OCI-LY1 (cell line): Measurements from ENCODE around the gene PSMD14.
"Not testable (repeated sequence)": the region's sequence is repeated elsewhere in the genome, so short reads cannot be mapped to it uniquely, and the experiment has no call there.

ENCODE experiments used
- H2AFZ ChIP-seq: fragments of 200-600 bp; sonication (generic), shearing (Covaris generic); 2 replicates; pipeline ENCODE4 v1.6.0; 2014; ENCODE audit warnings: antibody characterized with exemption, mild to moderate bottlenecking, low read length
- H3F3A ChIP-seq: fragments of 200-600 bp; sonication (generic), shearing (Covaris generic); 2 replicates; pipeline ENCODE4 v1.6.0; 2014; ENCODE audit warnings: mild to moderate bottlenecking, antibody characterized with exemption, low read length, moderate library complexity; ENCODE audit not compliant: insufficient read depth
- H3K27ac ChIP-seq: fragments of 200-600 bp; sonication (generic); 2 replicates; pipeline ENCODE4 v1.5.1; 2014; ENCODE audit warnings: low read length, mixed run types, mild to moderate bottlenecking, low read depth; ENCODE audit not compliant: poor library complexity, severe bottlenecking
- H3K27me3 ChIP-seq: fragments of 200-600 bp; sonication (generic); 2 replicates; pipeline ENCODE4 v1.6.0; 2014; ENCODE audit warnings: antibody characterized with exemption, mild to moderate bottlenecking, low read length, moderate library complexity; ENCODE audit not compliant: insufficient read depth
- H3K36me3 ChIP-seq: fragments of 200-600 bp; sonication (generic); 2 replicates; pipeline ENCODE4 v1.6.1; 2014; ENCODE audit warnings: mild to moderate bottlenecking, antibody characterized with exemption, low read length, moderate library complexity, mixed read lengths; ENCODE audit not compliant: insufficient read depth
- H3K4me1 ChIP-seq: fragments of 200-600 bp; sonication (generic); 2 replicates; pipeline ENCODE4 v1.5.1; 2014; ENCODE audit warnings: mild to moderate bottlenecking, low read length, moderate library complexity; ENCODE audit not compliant: insufficient read depth, severe bottlenecking
- H3K4me2 ChIP-seq: fragments of 200-600 bp; sonication (generic), shearing (Covaris generic); 2 replicates; pipeline ENCODE4 v1.6.1; 2014; ENCODE audit warnings: low read length
- H3K4me3 ChIP-seq: fragments of 200-600 bp; sonication (generic); 2 replicates; pipeline ENCODE4 v1.5.1; 2014; ENCODE audit warnings: low read length, low read depth, mild to moderate bottlenecking, mixed read lengths; ENCODE audit not compliant: poor library complexity, severe bottlenecking
- H3K79me2 ChIP-seq: fragments of 200-600 bp; shearing (Covaris generic); 2 replicates; pipeline ENCODE4 v1.6.1; 2016; ENCODE audit warnings: mixed run types, low read length, mixed read lengths; ENCODE audit not compliant: insufficient read depth
- H3K9ac ChIP-seq: fragments of 200-600 bp; sonication (generic), shearing (Covaris generic); 2 replicates; pipeline ENCODE4 v1.6.1; 2014; ENCODE audit warnings: mild to moderate bottlenecking, low read length, mixed read lengths
- H3K9me2 ChIP-seq: fragments of 200-600 bp; sonication (generic), shearing (Covaris generic); 2 replicates; pipeline ENCODE4 v1.6.1; 2014; ENCODE audit warnings: low read depth, mild to moderate bottlenecking, low read length, mixed read lengths
- H3K9me3 ChIP-seq: fragments of 200-600 bp; shearing (Covaris generic); 2 replicates; pipeline ENCODE4 v1.6.1; 2014; ENCODE audit warnings: low read length, mixed read lengths
- H4K20me1 ChIP-seq: fragments of 200-600 bp; sonication (generic), shearing (Covaris generic); 2 replicates; pipeline ENCODE4 v1.6.0; 2016; ENCODE audit warnings: mild to moderate bottlenecking, low read length; ENCODE audit not compliant: insufficient read depth
- CTCF ChIP-seq: fragments of 200-600 bp; sonication (generic), shearing (Covaris generic); IDR thresholded peaks from 2 replicates; pipeline ENCODE4 v1.5.1; 2017; ENCODE audit warnings: mild to moderate bottlenecking, antibody characterized with exemption, low read length, moderate library complexity, mixed read lengths
- EZH2 ChIP-seq: fragments of 200-600 bp; sonication (generic), shearing (Covaris generic); IDR thresholded peaks from 2 replicates; pipeline ENCODE4 v1.8.0; 2017; ENCODE audit warnings: borderline replicate concordance, mixed run types, mild to moderate bottlenecking, antibody characterized with exemption, low read length, moderate library complexity, mixed read lengths

Gene PSMD14

GRCh38 chr2:161358838-161359237 is 50.6 kb downstream of the PSMD14 start:
- TF ChIP-seq EZH2 (no peak), CTCF (no peak)
- no peak overlapping the region for H3K9ac ChIP-seq
- no peaks in the 10 kb centered on the region for H4K20me1 ChIP-seq

GRCh38 chr2:161360095-161360654 is 52.0 kb downstream of the PSMD14 start:
- H2AFZ ChIP-seq, H3K4me1 ChIP-seq, H3K4me2 ChIP-seq, H3K4me3 ChIP-seq, H3K9ac ChIP-seq, H4K20me1 ChIP-seq, H3K27me3 ChIP-seq, H3F3A ChIP-seq, H3K27ac ChIP-seq, H3K9me2 ChIP-seq: not testable (repeated sequence)
- Histone ChIP-seq H3K9me3 (peaks cover 12% of the 10 kb centered on the region), H3K36me3 (peaks cover 55% of the 10 kb centered on the region), H3K79me2 (peaks cover 72% of the 10 kb centered on the region)

More at GRCh38 chr2:161358838-161359237, 50.6 kb downstream of the PSMD14 start:
- Histone ChIP-seq H3K4me1 (peaks cover 7% of the 10 kb centered on the region), H3K4me3 (no peak overlapping the region), H2AFZ (no peak overlapping the region), H3K27ac (no peak overlapping the region), H3K79me2 (peaks cover 79% of the 10 kb centered on the region), H3K27me3 (no peaks in the 10 kb centered on the region), H3K9me3 (peaks cover 12% of the 10 kb centered on the region), H3K9me2 (no peaks in the 10 kb centered on the region), H3F3A (no peaks in the 10 kb centered on the region), H3K4me2 (no peak overlapping the region), H3K36me3 (peaks cover 45% of the 10 kb centered on the region)

- Histone ChIP-seq H3F3A (no peaks in the 10 kb centered on the region), H3K27me3 (no peaks in the 10 kb centered on the region), H3K9ac (no peak overlapping the region), H2AFZ (no peak overlapping the region), H3K9me2 (no peaks in the 10 kb centered on the region), H3K27ac (no peak overlapping the region), H3K4me2 (no peak overlapping the region), H3K9me3 (peaks cover 12% of the 10 kb centered on the region), H3K4me3 (no peak overlapping the region), H3K79me2 (peaks cover 61% of the 10 kb centered on the region), H4K20me1 (no peaks in the 10 kb centered on the region), H3K36me3 (peaks cover 57% of the 10 kb centered on the region), H3K4me1 (no peaks in the 10 kb centered on the region)
- TF ChIP-seq CTCF (no peak), EZH2 (no peak)
Measured at GRCh38 chr2:161362568-161363166, 54.4 kb downstream of the PSMD14 start.

GRCh38 chr2:161367675-161368074 is 59.5 kb downstream of the PSMD14 start:
- H3K27ac ChIP-seq: no peak overlapping the region
- H3F3A ChIP-seq: no peaks in the 10 kb centered on the region
- no peaks in the 10 kb centered on the region for H3K27me3 ChIP-seq
- H3K9me2 ChIP-seq: no peaks in the 10 kb centered on the region
- TF ChIP-seq EZH2: no peak
- no peak for TF ChIP-seq CTCF
- no peak overlapping the region for H3K4me3 ChIP-seq
- no peaks in the 10 kb centered on the region for H3K4me1 ChIP-seq
- no peak overlapping the region for H3K9ac ChIP-seq
- H2AFZ ChIP-seq: no peak overlapping the region
- peaks cover 78% of the 10 kb centered on the region for H3K36me3 ChIP-seq
- no peaks in the 10 kb centered on the region for H4K20me1 ChIP-seq
- peaks cover 34% of the 10 kb centered on the region for H3K79me2 ChIP-seq
- H3K4me2 ChIP-seq: no peak overlapping the region
- H3K9me3 ChIP-seq: peaks cover 3% of the 10 kb centered on the region; the same call in 1 of the 2 replicates
